Measurements from ENCODE around the gene PSIP1.
A peak's percentile ranks its signal among the peaks of the same experiment; 100 is the strongest.
"Not testable (repeated sequence)": the region's sequence is repeated elsewhere in the genome, so short reads cannot be mapped to it uniquely, and the experiment has no call there.

Gene PSIP1

GRCh38 chr9:15501803-15502202 lies 9.0 kb downstream of the PSIP1 start:
- DNase-seq: no peak

DNA sequence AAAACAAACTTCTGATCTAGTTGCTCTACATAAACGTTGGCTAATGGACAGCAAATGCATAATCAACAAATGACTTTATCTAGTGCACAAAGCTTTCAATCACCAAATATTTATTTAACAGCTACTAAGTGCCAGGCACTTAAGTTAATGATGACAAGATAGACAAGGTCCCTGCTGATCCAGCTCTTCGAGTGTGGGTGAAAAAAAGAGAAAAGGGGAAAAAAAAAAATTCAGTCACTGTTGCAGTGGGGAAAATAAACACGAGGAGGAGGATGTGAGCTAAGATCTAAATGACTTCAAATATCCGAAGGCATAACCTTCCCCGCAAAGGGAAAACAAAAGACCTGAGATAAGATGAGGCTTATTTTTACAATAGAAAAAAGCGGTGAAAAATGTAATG lies 9.6 kb downstream of the PSIP1 start:
- no peak for DNase-seq

GRCh38 chr9:15499139-15499538 lies 11.6 kb downstream of the PSIP1 start:
- DNase-seq: no peak

- DNase-seq: no peak
Observed at GRCh38 chr9:15498246-15498995, 12.3 kb downstream of the PSIP1 start.

DNA sequence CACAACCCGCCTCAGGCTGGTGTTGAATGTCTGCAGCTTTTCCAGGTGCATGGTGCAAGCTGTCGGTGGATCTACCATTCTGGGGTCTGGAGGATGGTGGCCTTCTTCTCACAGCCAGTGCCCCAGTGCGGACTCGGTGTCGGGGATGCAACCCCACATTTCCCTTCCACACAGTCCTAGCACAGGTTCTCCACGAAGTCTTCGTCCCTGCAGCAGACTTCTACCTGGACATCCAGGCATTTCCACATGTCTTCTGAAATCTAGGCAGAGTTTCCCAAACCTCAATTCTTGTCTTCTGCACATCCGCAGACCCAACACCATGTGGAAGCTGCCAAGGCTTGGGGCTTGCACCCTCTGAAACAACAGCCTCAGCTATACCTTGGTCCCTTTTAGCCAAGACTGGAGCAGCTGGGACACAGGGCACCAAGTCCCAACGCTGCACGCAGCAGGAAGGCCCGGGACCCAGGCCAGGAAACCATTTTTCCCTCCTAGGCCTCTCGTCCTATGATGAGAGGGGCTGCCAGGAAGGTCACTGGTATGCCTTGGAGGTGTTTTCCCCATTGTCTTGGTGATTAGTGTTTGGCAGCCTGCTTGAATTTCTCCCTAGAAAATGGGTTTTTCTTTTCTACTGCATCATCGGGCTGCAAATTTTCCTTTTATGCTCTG lies 18.2 kb downstream of the PSIP1 start:
- no peak for DNase-seq

- no peak for DNase-seq
Observed at GRCh38 chr9:15491950-15492349, 18.8 kb downstream of the PSIP1 start.

DNA sequence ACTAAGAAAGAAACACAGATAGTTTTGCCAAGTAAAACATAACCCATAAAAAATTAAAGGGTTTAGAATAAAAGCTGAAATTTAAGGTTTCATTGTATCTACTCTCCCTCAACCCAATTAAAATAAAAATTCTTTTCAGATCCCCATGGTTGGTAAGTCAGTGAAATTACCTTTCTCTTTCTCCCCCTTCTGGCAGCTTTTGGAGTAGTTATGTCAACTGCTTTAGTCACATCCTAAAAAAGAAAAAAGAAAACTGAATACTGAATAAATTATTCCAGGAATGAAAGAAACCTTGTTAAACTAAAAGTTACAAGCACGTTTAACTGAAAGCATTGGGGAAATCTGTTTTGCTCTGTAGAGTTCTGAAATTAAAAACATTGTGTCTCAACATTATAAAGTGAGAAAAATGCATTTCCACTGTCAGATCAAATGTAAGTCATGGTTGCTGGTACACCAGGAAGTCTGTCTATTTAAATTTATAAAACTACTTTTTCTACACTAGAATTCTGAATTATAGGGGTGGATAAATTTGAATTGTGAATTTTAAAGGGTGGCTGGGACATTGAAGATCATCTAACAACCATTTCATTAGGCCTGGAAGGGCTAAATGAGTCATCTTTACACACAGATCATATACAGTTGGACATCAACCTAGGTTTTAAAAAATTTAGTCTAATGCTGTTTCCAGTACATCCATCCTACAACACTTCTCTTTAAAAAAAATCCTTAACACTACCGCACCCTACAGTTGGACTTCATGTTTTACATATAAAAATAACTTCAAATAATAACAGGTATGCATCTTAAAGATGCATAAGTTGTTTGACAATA lies 24.7 kb downstream of the PSIP1 start:
- peak in 1 of 2 experiments; percentile 18 for DNase-seq

GRCh38 chr9:15484802-15485201 lies 26.0 kb downstream of the PSIP1 start:
- no peak for DNase-seq

DNA sequence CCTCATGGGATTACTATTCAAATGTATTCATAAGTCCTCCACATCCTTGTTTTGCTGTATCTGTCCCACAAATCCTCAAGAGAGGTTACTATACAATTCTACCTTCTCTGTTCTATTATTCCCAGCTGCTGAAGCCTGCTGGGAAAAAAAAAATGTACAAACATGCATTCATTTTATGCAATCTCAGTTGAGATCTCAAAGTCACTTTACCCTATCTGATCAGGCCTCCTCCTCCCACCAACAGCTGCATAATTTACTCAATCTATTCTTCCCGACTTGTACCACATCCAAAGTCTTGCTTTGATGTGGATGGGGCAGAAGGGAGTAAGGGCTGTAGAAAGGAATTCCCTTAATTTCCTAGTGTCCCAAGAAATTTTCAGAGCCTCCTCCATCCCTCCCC lies 28.6 kb downstream of the PSIP1 start:
- no peak for DNase-seq

- DNase-seq: no peak
Observed at GRCh38 chr9:15480028-15480427, 30.7 kb downstream of the PSIP1 start.

DNA sequence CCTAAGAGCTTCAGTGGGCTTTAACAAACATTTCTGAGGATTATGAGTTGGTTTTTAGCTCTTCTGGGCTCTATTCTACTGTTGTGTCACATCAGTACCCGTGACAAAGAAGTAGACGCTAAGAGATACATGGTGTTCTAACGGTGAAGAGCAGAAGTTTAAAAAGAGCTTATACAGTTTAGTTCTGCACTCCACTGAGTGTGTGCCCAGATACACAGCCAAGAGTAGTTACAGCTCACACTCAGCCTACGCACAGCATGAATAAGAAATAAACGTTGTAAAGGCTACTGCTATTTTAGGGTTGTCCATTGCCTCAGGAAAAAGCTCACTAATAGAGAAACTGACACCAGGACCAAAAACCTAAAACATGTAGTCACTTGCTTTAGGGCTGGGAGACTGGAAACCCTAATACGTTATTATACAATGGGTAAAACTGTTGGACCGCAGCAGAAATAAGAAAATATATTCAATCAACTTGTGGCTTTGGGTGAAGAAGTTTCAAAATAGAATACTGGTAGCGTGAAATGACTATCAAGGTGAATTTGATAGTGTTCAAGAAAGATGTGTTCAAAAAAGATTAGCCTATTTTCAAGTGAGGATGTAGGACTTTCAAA lies 34.7 kb downstream of the PSIP1 start:
- no peak for DNase-seq

GRCh38 chr9:15469862-15470261 lies 40.9 kb downstream of the PSIP1 start:
- no peak for DNase-seq

- DNase-seq: no peak
Observed at GRCh38 chr9:15469406-15469805, 41.4 kb downstream of the PSIP1 start.

- DNase-seq: no peak
Observed at GRCh38 chr9:15468145-15468544, 42.6 kb downstream of the PSIP1 start.

DNA sequence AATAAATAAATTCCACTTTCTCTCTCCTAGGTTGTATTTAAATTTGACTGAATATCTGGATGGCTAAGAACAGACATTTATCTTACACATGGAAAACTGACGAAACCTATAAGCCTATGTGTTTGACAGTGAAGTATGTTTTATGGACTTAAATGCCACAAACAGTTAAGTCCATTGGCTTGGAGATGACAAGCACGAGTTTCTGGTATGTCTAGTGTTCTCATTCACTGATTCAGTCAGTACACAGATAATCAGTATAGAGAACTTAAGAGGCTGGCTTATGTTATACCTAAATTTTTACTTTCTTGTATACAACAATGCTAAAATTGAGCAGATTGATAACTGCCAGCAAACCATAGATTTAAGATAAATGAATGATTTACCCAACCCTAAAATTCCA lies 49.2 kb downstream of the PSIP1 start:
- no peak for DNase-seq

GRCh38 chr9:15461056-15461455 lies 49.7 kb downstream of the PSIP1 start:
- DNase-seq: no peak

- DNase-seq: no peak
Observed at GRCh38 chr9:15453956-15454355, 56.8 kb downstream of the PSIP1 start.

DNA sequence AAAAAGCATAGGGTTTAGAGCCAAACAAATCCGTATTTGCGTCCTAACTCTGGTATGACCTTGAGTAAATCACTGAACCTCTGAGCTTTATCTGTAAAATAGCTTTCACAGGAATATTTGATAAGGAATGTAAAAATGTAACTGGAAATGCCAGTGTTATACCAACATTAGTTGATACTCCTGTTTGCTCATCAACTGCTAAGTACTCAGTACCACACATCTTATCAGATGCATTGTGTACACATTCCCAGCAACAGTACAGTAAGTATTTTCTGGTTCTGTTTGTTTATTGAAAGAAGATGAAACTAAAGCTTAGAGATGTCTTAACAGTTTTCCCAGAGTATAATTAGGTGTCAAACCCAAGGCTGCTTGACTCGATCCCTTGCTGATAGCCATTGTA lies 66.6 kb downstream of the PSIP1 start:
- DNase-seq: no peak

GRCh38 chr9:15442264-15442663 lies 68.5 kb downstream of the PSIP1 start:
- DNase-seq: not testable (repeated sequence)

DNA sequence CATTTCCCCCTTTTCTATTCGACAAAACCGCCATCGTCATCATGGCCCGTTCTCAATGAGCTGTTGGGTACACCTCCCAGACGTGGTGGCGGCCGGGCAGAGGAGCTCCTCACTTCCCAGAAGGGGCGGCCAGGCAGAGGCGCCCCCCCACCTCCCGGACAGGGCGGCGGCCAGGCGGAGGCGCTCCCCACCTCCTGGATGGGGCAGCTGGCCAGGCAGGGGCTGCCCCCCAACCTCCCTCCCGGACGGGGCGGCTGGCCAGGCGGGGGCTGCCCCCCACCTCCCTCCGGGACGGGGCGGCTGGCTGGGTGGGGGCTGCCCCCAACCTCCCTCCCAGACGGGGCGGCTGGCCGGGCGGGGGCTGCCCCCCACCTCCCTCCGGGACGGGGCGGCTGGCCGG lies 68.9 kb downstream of the PSIP1 start:
- DNase-seq: not testable (repeated sequence)

- no peak for DNase-seq
Observed at GRCh38 chr9:15438891-15439290, 71.9 kb downstream of the PSIP1 start.

- DNase-seq: no peak
Observed at GRCh38 chr9:15433661-15434060, 77.1 kb downstream of the PSIP1 start.

GRCh38 chr9:15433191-15433590 lies 77.6 kb downstream of the PSIP1 start:
- no peak for DNase-seq
